K562 (cell line): ENCODE measurements around the gene PEX5L. TPM values are rescaled to one million over a fixed set of nuclear protein-coding genes. Genes with fewer than 3 reads are reported as not detected.

Source experiments
- ATAC-seq: fragments of 200-7000 bp; cut with Tn5 transposase; 3 replicates; pipeline ENCODE4 v1.9.1; 2020; ENCODE audit warnings: moderate library complexity
- BruUV-seq: library from RNA; stranded (reverse); fragments of 400-500 nt; replicated peaks from 2 replicates; lab custom pipeline; 2021; lab: Mats Ljungman, UMichigan
- CTCF ChIA-PET: fragments of 300-600 bp; formaldehyde crosslinking; extraction: SDS; loops from one replicate; lab custom pipeline; 2021; ENCODE audit warnings: low intra/inter-chr PET ratio; lab: Yijun Ruan, JAX
- POLR2A ChIA-PET: fragments of 300-600, 350-650 bp; sonication (Branson Sonifier 250); formaldehyde crosslinking; extraction: SDS; loops from one replicate; lab custom pipeline; 2021; ENCODE audit warnings: antibody characterized with exemption, inconsistent platforms; lab: Yijun Ruan, JAX
- DNase-seq, 4 experiments: peaks; one replicate each; pipeline versions ENCODE4 v3.0.0 to v3.0.0-alpha.2; 2011 to 2018; ENCODE audit warnings: low spot score in 3 of 4, mixed read lengths in 3 of 4; ENCODE audit errors: extremely low read depth in 1 of 4
- FAIRE-seq: peaks from 2 replicates; lab custom pipeline; 2011; peaks lifted over from hg19 to GRCh38; lab: Jason Lieb, UNC
- H2AFZ ChIP-seq: 2 replicates; pipeline ENCODE4 v1.6.0; 2011; ENCODE audit warnings: low read depth, low read length, control low read depth, inconsistent platforms
- H3K27ac ChIP-seq: fragments of 200-600 bp; 3 replicates; pipeline ENCODE4 v1.8.0; 2011; ENCODE audit warnings: low read depth, mild to moderate bottlenecking, control low read depth, inconsistent platforms, low read length, moderate library complexity, mixed read lengths; ENCODE audit errors: extremely low read depth
- H3K27me3 ChIP-seq, 2 experiments: fragments of 300-600 bp in 1 of 2; 2 replicates in 1 of 2; 3 replicates in 1 of 2; pipeline versions ENCODE4 v1.6.0 to v1.8.0; 2011; ENCODE audit warnings: inconsistent platforms in 2 of 2, low read length in 2 of 2, mild to moderate bottlenecking in 1 of 2, mixed read lengths in 1 of 2, moderate library complexity in 1 of 2; ENCODE audit not compliant: control insufficient read depth in 2 of 2, insufficient read depth in 2 of 2
- H3K36me3 ChIP-seq: fragments of 300-600 bp; 3 replicates; pipeline ENCODE4 v1.8.0; 2011; ENCODE audit warnings: mild to moderate bottlenecking, low read length, inconsistent platforms; ENCODE audit not compliant: control insufficient read depth, insufficient read depth
- H3K4me1 ChIP-seq, 2 experiments: fragments of 200-600 bp in 1 of 2; replicated peaks in 1 of 2; 2 replicates in 1 of 2; 3 replicates in 1 of 2; pipeline versions ENCODE4 v1.5.1 to v1.8.0; 2011; ENCODE audit warnings: inconsistent platforms in 2 of 2, low read length in 2 of 2, mild to moderate bottlenecking in 1 of 2, mixed read lengths in 1 of 2, moderate library complexity in 1 of 2; ENCODE audit not compliant: control insufficient read depth in 2 of 2, insufficient read depth in 2 of 2
- H3K4me2 ChIP-seq: 2 replicates; pipeline ENCODE4 v1.6.1; 2011; ENCODE audit warnings: low read length, control low read depth, inconsistent platforms, mixed read lengths; ENCODE audit not compliant: insufficient read depth
- H3K4me3 ChIP-seq: fragments of 200-600 bp; sonication (generic), shearing (Covaris generic); 2 replicates; pipeline ENCODE4 v1.5.1; 2016; ENCODE audit warnings: control low read depth, inconsistent platforms
- H3K79me2 ChIP-seq: fragments of 200-600 bp; 3 replicates; pipeline ENCODE4 v1.8.0; 2011; ENCODE audit warnings: low read length, inconsistent platforms; ENCODE audit not compliant: control insufficient read depth, insufficient read depth
- H3K9ac ChIP-seq, 2 experiments: 2 replicates each; pipeline versions ENCODE4 v1.6.0 to v1.6.1; 2011; ENCODE audit warnings: low read depth in 2 of 2, low read length in 2 of 2, control low read depth in 1 of 2, inconsistent platforms in 1 of 2, mild to moderate bottlenecking in 1 of 2, mixed read lengths in 1 of 2; ENCODE audit not compliant: insufficient read depth in 1 of 2
- H3K9me1 ChIP-seq: one replicate; pipeline ENCODE4 v1.6.0; 2011; ENCODE audit warnings: inconsistent platforms, mild to moderate bottlenecking, low read length, moderate library complexity; ENCODE audit not compliant: control insufficient read depth, insufficient read depth
- H3K9me3 ChIP-seq: replicated peaks from 2 replicates; pipeline ENCODE4 v1.5.1; 2011; ENCODE audit warnings: low read depth, low read length, inconsistent platforms; ENCODE audit not compliant: control insufficient read depth, insufficient read depth
- H4K20me1 ChIP-seq: replicated peaks from 2 replicates; pipeline ENCODE4 v1.6.1; 2011; ENCODE audit warnings: low read length, inconsistent platforms, mixed read lengths; ENCODE audit not compliant: control insufficient read depth, insufficient read depth
- CREB1 ChIP-seq, 2 experiments: sonication (generic) in 1 of 2; formaldehyde crosslinking in 1 of 2; IDR thresholded peaks; 2 replicates each; pipeline versions ENCODE4 v1.6.1 to v1.8.0; 2012 to 2022; ENCODE audit warnings: inconsistent platforms in 1 of 2, mild to moderate bottlenecking in 1 of 2, missing genetic modification reagents in 1 of 2, moderate library complexity in 1 of 2
- CSDE1 ChIP-seq, 2 experiments: fragments of 450-650 bp; IDR thresholded peaks; 2 replicates each; pipeline ENCODE4 v1.6.1; 2016; ENCODE audit warnings: mild to moderate bottlenecking in 1 of 2
- HNRNPUL1 ChIP-seq: fragments of 200-400 bp; formaldehyde crosslinking; IDR thresholded peaks from 2 replicates; pipeline ENCODE4 v1.6.1; 2017; ENCODE audit warnings: low read length
- MXI1 ChIP-seq: IDR thresholded peaks from 2 replicates; pipeline ENCODE4 v1.6.1; 2011; ENCODE audit warnings: low read depth, mild to moderate bottlenecking, improper control_type of control experiment, low read length
- PTBP1 ChIP-seq: fragments of 200-400 bp; formaldehyde crosslinking; IDR thresholded peaks from 2 replicates; pipeline ENCODE4 v1.6.1; 2017; ENCODE audit warnings: low read depth, low read length
- RFX1 ChIP-seq: fragments of 450-650 bp; IDR thresholded peaks from 2 replicates; pipeline ENCODE4 v1.6.1; 2016; ENCODE audit warnings: mild to moderate bottlenecking, moderate library complexity
- SMC3 ChIP-seq: conservative IDR thresholded peaks from 2 replicates; pipeline ENCODE4 v1.6.1; 2011; ENCODE audit warnings: low read depth, low read length, improper control_type of control experiment; ENCODE audit not compliant: insufficient read depth
- U2AF1 ChIP-seq: fragments of 200-400 bp; formaldehyde crosslinking; optimal IDR thresholded peaks from 2 replicates; pipeline ENCODE3; 2017; ENCODE audit warnings: mild to moderate bottlenecking, low read depth, low read length, moderate library complexity
- WGBS: fragments of 100-300 bp; shearing (Covaris generic); methylation state at CpG from one replicate; pipeline ENCODE4 v1.1.6; 2016; ENCODE audit warnings: low coverage, mixed read lengths; ENCODE audit not compliant: insufficient coverage; ENCODE audit errors: missing lambda C conversion rate; 5-methylcytosine and 5-hydroxymethylcytosine counted together
- in situ Hi-C: fragments of 300-500 bp; cut with MboI; formaldehyde crosslinking; loops from 4 replicates; pipeline ENCODE4 v1.15.0; 2018; ENCODE audit warnings: inconsistent platforms, mixed read lengths
- intact Hi-C: fragments of 100-400 bp; cut with micrococcal nuclease; formaldehyde crosslinking; loops from 2 replicates; pipeline ENCODE4 v1.14.2; 2022
- polyA plus RNA-seq, 8 experiments: library from polyadenylated mRNA; depleted of rRNA in 4 of 8; stranded (reverse) in 5 of 8; unstranded in 3 of 8; fragments of >200 nt; fragmentation: Nextera tagmentation in 2 of 8; fragmentation: Illumina TruSeq in 1 of 8; extraction: Ambion mirVana in 2 of 8; extraction: Trizol in 1 of 8; gene quantifications; 2 replicates each; pipeline versions ENCODE4 v1.2.1 to v1.2.3, GENCODE V29; 2011 to 2014; ENCODE audit warnings: inconsistent platforms in 1 of 8, missing spikeins in 1 of 8
- total RNA-seq, 7 experiments: library from RNA; depleted of rRNA in 6 of 7; stranded (reverse); fragments of >200 nt in 6 of 7; fragmentation: Illumina TruSeq in 2 of 7; extraction: Trizol in 2 of 7; gene quantifications; 2 replicates each; pipeline versions ENCODE4 v1.2.1 to v1.2.3, GENCODE V29; 2011 to 2021; ENCODE audit warnings: low replicate concordance in 1 of 7
- TF ChIP-seq, protein P1 (sequence below): sonication (generic); formaldehyde crosslinking; IDR thresholded peaks from 2 replicates; pipeline ENCODE4 v1.5.0; 2020; ENCODE audit warnings: missing genetic modification reagents
- TF ChIP-seq, protein P2 (sequence below), 2 experiments: IDR thresholded peaks in 1 of 2; conservative IDR thresholded peaks in 1 of 2; 2 replicates each; pipeline ENCODE4 v1.6.1; 2016; ENCODE audit warnings: low read depth in 2 of 2, mild to moderate bottlenecking in 1 of 2, missing compliant biosample characterization in 1 of 2, missing genetic modification characterization in 1 of 2, moderate library complexity in 1 of 2
- TF ChIP-seq, protein P3 (sequence below), 2 experiments: IDR thresholded peaks; 2 replicates each; pipeline ENCODE4 v1.6.1; 2011; ENCODE audit warnings: borderline replicate concordance in 1 of 2, control low read depth in 1 of 2, low read depth in 1 of 2, low read length in 1 of 2, mild to moderate bottlenecking in 1 of 2, mixed read lengths in 1 of 2, moderate library complexity in 1 of 2; ENCODE audit not compliant: insufficient read depth in 1 of 2, insufficient read length in 1 of 2, poor library complexity in 1 of 2, severe bottlenecking in 1 of 2; ENCODE audit errors: extremely low read depth in 1 of 2
- TF ChIP-seq, protein P4 (sequence below), 2 experiments: fragments of 450-650 bp in 1 of 2; sonication (generic) in 1 of 2; formaldehyde crosslinking in 1 of 2; IDR thresholded peaks in 1 of 2; conservative IDR thresholded peaks in 1 of 2; 2 replicates each; pipeline versions ENCODE4 v1.6.1 to v1.8.1; 2016 to 2023; ENCODE audit warnings: mild to moderate bottlenecking in 2 of 2, moderate library complexity in 2 of 2, inconsistent platforms in 1 of 2, missing genetic modification reagents in 1 of 2

Gene PEX5L
- total and polyA plus RNA-seq, 9 of the 15 experiments (the other 6 are each of a cell fraction or from before 2014, with no cell fraction given) = not detected

DNA sequence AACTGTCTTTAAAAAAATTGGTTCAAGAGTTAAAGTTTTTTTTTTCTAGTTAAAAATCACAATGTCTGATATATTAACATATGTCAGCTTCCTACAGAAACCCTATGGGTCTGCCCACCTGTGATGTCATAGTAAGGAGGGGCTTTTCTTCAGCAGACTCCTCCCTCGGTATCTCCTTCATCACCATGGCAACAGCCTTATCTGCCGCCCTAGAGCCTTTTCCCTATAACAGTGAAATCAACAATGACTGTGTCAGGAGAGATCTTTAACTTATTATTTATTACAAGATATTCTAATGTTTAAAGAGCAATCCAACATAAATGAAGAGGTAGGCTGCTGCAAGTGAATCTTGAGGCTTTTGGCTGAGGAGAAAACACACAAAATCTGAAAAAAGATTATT, 138.7 kb downstream of the PEX5L start:
- H2AFZ ChIP-seq = no peak overlapping the region
- H3K27me3 ChIP-seq = no peaks in the 10 kb centered on the region
- ATAC-seq (peak; percentile 99), DNase-seq (peak; percentile 73 to 79 (median 79)), FAIRE-seq (peak; percentile 85)
- no peaks in the 10 kb centered on the region for H3K79me2 ChIP-seq
- intact Hi-C loops = no loop called here
- no peaks in the 10 kb centered on the region for H3K36me3 ChIP-seq
- no peak overlapping the region for H3K4me3 ChIP-seq
- H3K9ac ChIP-seq = no peak overlapping the region
- ChIA-PET POLR2A (interaction anchor here (0.6 to 1.0 kb wide), 2 partner anchors 24 to 1444 kb away, joined by 3 read pairs; no protein-coding TSS in a partner anchor), CTCF (no interaction called here)
- peaks cover 0 to 3% of the 10 kb centered on the region in 2 experiments; a peak in 2 of 5 replicates for H3K4me1 ChIP-seq
- no peaks in the 10 kb centered on the region for H3K9me1 ChIP-seq
- in situ Hi-C loops = no loop called here
- H3K4me2 ChIP-seq = no peak overlapping the region
- H4K20me1 ChIP-seq = no peaks in the 10 kb centered on the region
- no peak overlapping the region for H3K27ac ChIP-seq
- 0% methylated on average over 2 of the region's 2 CpGs for WGBS
- H3K9me3 ChIP-seq = no peaks in the 10 kb centered on the region
- no TSS peak for BruUV-seq
- TF ChIP-seq RFX1 (peak; percentile 98), HNRNPUL1 (no peak), SMC3 (no peak), U2AF1 (no peak), CREB1 (IDR thresholded peaks at IDR 0.05) (peak; percentile 22; the same call in 1 of the 2 replicates), CREB1 (CRISPR knock-in tag; IDR thresholded peaks at IDR 0.05) (no peak), MXI1 (0 out of 2 replicates have a peak, but pooled peaks have one; percentile 46), CSDE1 (IDR thresholded peaks at IDR 0.05) (peak in 1 of 2 experiments; percentile 82; a peak in 2 of 4 replicates), PTBP1 (no peak)
- TF ChIP-seq, protein P1, sequence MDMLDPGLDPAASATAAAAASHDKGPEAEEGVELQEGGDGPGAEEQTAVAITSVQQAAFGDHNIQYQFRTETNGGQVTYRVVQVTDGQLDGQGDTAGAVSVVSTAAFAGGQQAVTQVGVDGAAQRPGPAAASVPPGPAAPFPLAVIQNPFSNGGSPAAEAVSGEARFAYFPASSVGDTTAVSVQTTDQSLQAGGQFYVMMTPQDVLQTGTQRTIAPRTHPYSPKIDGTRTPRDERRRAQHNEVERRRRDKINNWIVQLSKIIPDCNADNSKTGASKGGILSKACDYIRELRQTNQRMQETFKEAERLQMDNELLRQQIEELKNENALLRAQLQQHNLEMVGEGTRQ (CRISPR knock-in tag) = no peak
- TF ChIP-seq, protein P2, sequence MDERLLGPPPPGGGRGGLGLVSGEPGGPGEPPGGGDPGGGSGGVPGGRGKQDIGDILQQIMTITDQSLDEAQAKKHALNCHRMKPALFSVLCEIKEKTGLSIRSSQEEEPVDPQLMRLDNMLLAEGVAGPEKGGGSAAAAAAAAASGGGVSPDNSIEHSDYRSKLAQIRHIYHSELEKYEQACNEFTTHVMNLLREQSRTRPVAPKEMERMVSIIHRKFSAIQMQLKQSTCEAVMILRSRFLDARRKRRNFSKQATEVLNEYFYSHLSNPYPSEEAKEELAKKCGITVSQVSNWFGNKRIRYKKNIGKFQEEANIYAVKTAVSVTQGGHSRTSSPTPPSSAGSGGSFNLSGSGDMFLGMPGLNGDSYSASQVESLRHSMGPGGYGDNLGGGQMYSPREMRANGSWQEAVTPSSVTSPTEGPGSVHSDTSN (CRISPR knock-in tag; IDR thresholded peaks at IDR 0.05; ENCODE audit: low read depth) = no peak
- TF ChIP-seq, protein P2 (tag; conservative IDR thresholded peaks at IDR 0.05; ENCODE audit: low read depth) = peak; percentile 56
- TF ChIP-seq, protein P3, sequence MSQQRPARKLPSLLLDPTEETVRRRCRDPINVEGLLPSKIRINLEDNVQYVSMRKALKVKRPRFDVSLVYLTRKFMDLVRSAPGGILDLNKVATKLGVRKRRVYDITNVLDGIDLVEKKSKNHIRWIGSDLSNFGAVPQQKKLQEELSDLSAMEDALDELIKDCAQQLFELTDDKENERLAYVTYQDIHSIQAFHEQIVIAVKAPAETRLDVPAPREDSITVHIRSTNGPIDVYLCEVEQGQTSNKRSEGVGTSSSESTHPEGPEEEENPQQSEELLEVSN (IDR thresholded peaks at IDR 0.05; ENCODE audit: borderline replicate concordance in 1 of 2, extremely low read depth in 1 of 2, insufficient read depth in 1 of 2, insufficient read length in 1 of 2, low read depth in 1 of 2, low read length in 1 of 2, poor library complexity in 1 of 2, severe bottlenecking in 1 of 2) = no peak
- TF ChIP-seq, protein P4, sequence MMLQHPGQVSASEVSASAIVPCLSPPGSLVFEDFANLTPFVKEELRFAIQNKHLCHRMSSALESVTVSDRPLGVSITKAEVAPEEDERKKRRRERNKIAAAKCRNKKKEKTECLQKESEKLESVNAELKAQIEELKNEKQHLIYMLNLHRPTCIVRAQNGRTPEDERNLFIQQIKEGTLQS (IDR thresholded peaks at IDR 0.05) = 0 out of 2 replicates have a peak, but pooled peaks have one; percentile 16
- TF ChIP-seq, protein P4 (CRISPR knock-in tag; conservative IDR thresholded peaks at IDR 0.05) = no peak
